Urinary bladder (tissue), 4 donors: ENCODE measurements around the gene LGALS3BP. TPM values are rescaled to one million over a fixed set of nuclear protein-coding genes. Genes with fewer than 3 reads are reported as not detected.
A peak's percentile ranks its signal among the peaks of the same experiment; 100 is the strongest.
"Not testable (repeated sequence)": the region's sequence is repeated elsewhere in the genome, so short reads cannot be mapped to it uniquely, and the experiment has no call there.

Experiments used
- DNase-seq: peaks from one replicate; pipeline ENCODE4 v3.0.0-alpha.2; 2015; ENCODE audit errors: extremely low spot score
- H3K27ac ChIP-seq: one replicate; pipeline ENCODE4 v1.5.1; 2013; ENCODE audit warnings: low read depth, mild to moderate bottlenecking, moderate library complexity
- H3K36me3 ChIP-seq: one replicate; pipeline ENCODE4 v1.6.1; 2013; ENCODE audit warnings: mild to moderate bottlenecking, moderate library complexity; ENCODE audit not compliant: insufficient read depth
- H3K4me1 ChIP-seq: one replicate; pipeline ENCODE4 v1.6.1; 2013; ENCODE audit warnings: mild to moderate bottlenecking, moderate library complexity; ENCODE audit not compliant: insufficient read depth
- H3K4me3 ChIP-seq: one replicate; pipeline ENCODE4 v1.5.1; 2013; ENCODE audit warnings: low read depth, low read length
- WGBS: extraction: QIAGEN DNeasy Blood & Tissue Kit; methylation state at CpG from one replicate; pipeline ENCODE4 v1.1.7; 2013; 5-methylcytosine and 5-hydroxymethylcytosine counted together
- polyA plus RNA-seq: library from polyadenylated mRNA; stranded (reverse); fragments of 200-250 nt; gene quantifications from one replicate; pipeline ENCODE4 v1.2.3, GENCODE V29; 2013
- total RNA-seq: library from RNA; depleted of rRNA; stranded (reverse); fragments of >200 nt; gene quantifications from one replicate; pipeline ENCODE4 v1.2.3, GENCODE V29; 2014
- donor health status: healthy with polysubstance abuse.
- donor health status: healthy.

Gene LGALS3BP, protein sequence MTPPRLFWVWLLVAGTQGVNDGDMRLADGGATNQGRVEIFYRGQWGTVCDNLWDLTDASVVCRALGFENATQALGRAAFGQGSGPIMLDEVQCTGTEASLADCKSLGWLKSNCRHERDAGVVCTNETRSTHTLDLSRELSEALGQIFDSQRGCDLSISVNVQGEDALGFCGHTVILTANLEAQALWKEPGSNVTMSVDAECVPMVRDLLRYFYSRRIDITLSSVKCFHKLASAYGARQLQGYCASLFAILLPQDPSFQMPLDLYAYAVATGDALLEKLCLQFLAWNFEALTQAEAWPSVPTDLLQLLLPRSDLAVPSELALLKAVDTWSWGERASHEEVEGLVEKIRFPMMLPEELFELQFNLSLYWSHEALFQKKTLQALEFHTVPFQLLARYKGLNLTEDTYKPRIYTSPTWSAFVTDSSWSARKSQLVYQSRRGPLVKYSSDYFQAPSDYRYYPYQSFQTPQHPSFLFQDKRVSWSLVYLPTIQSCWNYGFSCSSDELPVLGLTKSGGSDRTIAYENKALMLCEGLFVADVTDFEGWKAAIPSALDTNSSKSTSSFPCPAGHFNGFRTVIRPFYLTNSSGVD
- total RNA-seq (103 TPM), polyA plus RNA-seq (219 TPM)

DNA sequence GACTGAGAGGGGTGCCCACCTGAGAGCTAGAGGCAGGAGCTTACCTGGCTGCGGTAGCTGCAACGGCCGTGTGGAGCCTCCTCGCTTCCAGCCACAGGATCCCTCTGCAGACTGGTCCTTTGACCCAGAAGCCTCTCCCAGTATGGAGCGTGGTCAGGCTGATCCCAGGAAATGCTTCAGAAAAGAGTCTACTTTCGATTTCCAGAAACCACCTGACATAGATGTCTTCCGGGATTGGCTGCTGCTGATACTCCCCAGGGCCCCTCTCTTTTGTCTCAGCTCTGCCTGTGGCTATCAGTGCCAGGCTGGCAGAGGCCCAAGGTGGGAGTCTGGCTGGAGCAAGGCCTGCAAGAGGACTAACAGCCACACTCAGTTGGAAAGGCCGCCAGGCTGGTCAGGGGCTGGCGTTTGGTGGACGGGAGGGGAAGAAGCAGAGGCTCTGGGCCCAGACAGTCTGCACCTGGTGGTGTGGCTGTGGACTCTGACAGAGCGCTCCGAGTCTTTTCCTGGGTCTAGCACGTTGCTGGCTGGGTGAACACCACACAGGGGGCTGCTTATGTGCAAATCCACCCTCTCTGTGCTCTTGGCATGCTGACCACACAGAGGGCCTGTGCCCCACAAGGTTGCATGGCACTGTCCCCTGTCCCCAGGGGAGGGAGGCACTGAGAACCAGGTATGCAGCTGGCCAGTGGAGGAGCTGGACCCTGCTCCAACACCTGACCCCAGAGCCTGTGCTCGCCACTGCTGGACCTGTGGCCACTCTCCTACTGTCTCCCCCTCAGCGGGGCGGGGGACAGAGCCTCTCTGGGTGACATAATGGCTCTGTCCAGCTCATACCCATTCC is at the start of gene LGALS3BP:
LGALS3BP (minus strand) TSS at position 144 of the 844 bp plus-strand sequence. CDS start 2,732 bp downstream, outside the sequence.
- H3K4me1 ChIP-seq = no peaks in the 10 kb centered on the region
- peak; percentile 74 for DNase-seq
- H3K36me3 ChIP-seq = no peaks in the 10 kb centered on the region
- 33% methylated on average over 16 of the region's 16 CpGs for WGBS
- peak within 1 kb of the TSS; percentile 28 for H3K4me3 ChIP-seq
- peak within 1 kb of the TSS; percentile 77 for H3K27ac ChIP-seq

DNA sequence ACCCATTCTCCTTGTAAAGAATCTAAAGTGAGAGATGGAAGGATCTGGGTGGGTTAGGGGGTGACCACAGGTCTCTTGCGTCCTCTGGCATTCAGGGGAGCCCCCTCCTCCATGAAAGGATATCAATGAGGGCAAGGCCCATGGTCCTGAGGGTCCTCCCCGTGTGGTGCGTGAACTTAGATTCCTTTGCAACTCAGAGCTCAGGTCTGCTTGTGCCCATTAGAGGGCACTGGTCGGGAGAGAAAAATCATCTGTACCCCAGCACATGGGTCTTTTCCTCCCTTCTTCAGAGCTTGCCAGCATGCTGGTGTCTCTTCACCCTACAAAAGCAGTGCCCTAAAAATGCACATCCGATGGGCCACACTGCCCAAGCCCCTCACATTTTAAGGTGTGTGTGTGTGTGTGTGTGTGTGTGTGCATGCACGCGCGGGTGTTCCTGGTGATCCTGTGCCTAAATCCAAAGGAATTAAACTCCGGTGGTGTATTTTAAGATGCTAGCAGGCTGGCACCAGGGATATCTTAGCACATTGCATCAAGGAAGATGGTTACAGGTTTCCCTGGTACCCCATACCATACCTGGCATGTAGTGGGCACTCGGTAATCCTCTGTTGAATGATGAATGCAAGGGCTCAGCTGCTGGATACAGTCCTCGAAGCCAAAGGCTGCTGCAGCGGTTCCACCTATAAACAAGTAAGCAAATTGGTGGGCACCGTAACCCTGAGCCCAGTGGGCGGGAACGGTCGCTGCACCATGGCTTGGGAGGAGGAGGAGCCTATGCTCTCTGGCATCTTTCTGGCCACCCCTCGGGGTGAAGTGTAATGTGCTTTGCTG is 49.0 kb upstream of the LGALS3BP start:
- no peak overlapping the region for H3K27ac ChIP-seq
- H3K4me1 ChIP-seq = peaks cover 1% of the 10 kb centered on the region
- DNase-seq = no peak

DNA sequence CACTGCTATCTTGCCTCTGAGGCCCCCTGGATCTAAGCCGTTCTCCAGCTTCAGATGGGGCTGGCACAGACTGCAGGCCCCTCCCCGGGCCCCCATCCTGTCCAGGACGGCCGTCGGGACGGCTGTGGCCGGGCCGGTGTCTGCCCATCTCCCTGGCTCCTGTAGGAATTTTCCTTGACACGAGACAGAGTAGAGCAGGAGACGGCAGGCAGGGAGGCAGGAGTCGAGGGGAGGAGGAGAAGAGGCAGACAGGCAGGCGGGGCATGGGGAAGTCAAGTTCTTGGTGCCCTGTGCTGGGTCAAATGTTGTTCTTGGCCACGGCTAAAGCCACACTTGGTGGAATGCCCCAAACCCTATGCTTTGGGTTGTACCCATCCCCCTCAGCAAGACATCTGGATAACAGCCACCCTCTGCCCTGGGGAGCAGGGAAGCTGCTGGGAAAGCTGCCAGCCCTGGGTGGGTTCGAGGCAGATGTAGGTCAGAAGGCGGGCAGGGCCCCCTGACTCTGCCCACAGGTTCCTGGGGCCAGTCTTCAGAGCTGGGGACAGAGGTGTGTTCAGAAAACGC is 48.3 kb upstream of the LGALS3BP start:
- DNase-seq = no peak
- 19% methylated on average over 16 of the region's 16 CpGs for WGBS
- Histone ChIP-seq H3K27ac (no peak overlapping the region), H3K36me3 (no peaks in the 10 kb centered on the region), H3K4me3 (no peak overlapping the region), H3K4me1 (peaks cover 1% of the 10 kb centered on the region)

More for the DNA sequence above, 49.0 kb upstream of the LGALS3BP start:
- 76% methylated on average over 17 of the region's 17 CpGs for WGBS
- no peaks in the 10 kb centered on the region for H3K36me3 ChIP-seq
- H3K4me3 ChIP-seq = no peak overlapping the region

DNA sequence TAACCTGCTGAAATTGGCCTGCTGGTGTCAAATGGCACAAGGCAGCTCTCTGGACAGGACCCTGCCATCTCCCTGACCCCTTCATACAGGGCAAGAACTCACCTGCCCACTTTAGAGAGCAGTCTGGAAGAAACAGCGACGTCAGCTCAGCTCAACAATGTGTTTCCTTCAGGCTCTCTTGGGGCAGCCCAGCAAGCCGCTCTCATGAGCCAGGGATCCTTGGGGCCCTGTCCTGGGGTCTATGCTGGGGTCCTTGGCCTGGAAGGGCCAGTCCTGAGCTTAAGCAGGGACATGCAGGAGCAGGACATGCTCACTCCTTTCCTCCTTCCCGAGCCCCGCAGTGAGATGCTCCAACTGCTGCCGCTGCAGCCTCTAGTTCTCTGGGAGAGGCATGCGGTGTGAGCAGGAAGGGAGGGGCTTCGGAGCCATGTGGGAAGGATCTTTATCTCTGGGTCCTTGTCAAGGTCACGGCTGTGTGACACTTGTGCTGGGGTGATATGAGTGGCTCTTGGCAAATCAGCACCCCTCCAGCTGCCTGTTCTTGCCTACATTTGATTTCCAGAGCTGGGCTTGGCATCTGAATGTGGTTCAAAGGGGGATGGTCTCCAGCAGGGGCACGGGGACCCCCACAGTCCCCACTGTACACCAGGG is 47.7 kb upstream of the LGALS3BP start:
- H3K4me1 ChIP-seq = peaks cover 1% of the 10 kb centered on the region
- H3K4me3 ChIP-seq = no peak overlapping the region
- DNase-seq = no peak
- H3K27ac ChIP-seq = no peak overlapping the region
- WGBS = 32% methylated on average over 10 of the region's 10 CpGs
- H3K36me3 ChIP-seq = no peaks in the 10 kb centered on the region

DNA sequence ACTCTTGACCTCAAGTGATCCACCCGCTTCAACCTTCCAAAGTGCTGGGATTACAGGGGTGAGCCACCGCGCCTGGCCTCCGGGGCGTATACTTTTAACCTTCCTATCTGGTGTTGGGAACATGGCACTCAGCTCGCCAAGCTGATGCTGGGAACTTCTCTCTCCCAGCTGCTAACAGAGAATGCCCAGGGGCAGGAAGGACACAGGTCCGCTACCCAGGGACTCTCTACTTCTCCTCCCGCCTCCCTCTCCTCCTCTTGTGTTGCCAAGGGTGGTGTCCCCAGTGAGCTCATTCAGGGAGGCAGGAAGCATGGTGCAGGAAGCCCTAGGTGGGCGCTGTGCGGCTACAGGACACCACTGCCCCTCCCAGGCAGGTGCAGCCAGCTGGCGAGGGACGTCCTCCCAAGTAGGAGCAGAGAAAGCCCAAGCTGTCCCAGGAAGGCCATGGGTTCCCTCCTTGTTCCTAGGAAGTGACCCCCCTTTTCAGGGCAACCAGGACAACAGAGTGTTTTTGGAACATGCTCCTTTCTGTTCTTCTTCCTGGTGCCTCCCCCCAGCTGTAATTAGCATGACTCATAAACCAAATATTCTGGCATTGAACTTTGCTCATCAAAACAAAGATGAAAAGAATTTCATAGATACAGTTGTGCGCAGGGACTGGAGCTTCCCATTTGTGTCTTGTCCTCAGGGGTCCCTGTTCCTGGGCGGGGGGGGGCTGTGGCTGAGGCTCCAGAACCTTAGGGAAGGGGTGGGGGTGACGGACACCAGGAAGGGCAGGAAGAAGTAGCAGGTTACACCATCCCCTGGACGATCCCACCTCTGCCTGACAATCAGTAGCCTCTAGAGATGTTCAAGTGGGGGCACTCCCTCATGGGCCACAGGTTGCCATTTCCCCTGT is 46.9 kb upstream of the LGALS3BP start:
- H3K4me3 ChIP-seq = no peak overlapping the region
- WGBS = 63% methylated on average over 16 of the region's 16 CpGs
- no peak for DNase-seq
- peaks cover 1% of the 10 kb centered on the region for H3K4me1 ChIP-seq
- H3K36me3 ChIP-seq = no peaks in the 10 kb centered on the region
- no peak overlapping the region for H3K27ac ChIP-seq

DNA sequence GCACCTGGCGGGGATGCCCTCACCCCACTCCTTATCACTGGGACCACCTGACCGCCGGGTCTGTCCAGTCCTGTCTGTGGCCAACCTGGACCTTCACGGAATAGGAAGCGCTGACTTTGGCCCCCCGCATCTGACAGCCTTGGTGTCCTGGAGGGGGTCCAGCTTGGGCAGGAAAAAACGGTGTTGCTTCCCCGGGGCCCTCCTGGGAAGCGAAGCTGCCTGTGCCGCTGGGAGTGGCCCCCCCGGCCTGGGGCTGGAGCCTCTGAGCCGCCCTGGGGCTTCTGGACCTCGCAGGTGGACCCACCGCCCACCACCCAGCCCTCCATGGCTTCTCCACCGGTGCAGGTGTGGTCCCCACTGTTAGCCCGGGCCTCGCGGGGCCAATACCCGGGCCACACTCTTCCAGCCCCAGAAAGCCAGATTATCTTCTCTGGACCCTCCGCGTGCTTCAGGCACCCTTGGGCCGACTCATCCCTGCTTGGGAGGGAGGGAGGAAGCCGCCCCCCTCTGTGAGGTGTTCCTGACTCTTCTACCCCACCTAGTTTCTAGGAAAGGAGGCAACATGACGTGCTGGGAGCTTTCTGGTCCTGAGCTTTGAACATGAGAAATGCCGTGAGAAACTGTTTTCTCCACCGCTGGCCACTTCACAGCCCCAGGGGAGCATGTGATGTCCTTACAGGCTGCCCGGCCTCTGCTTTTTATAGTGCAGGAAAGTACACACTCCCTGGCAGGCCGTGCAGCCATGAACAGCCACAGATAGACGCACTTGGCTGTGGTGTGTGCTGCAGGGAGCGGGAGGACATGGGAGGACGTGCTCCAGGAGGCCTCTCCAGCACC is 45.4 kb upstream of the LGALS3BP start:
- H3K4me1 ChIP-seq = peaks cover 1% of the 10 kb centered on the region
- H3K4me3 ChIP-seq = peak overlapping the region; percentile 60
- H3K36me3 ChIP-seq = no peaks in the 10 kb centered on the region
- DNase-seq = no peak
- WGBS = 50% methylated on average over 31 of the region's 31 CpGs
- H3K27ac ChIP-seq = no peak overlapping the region

DNA sequence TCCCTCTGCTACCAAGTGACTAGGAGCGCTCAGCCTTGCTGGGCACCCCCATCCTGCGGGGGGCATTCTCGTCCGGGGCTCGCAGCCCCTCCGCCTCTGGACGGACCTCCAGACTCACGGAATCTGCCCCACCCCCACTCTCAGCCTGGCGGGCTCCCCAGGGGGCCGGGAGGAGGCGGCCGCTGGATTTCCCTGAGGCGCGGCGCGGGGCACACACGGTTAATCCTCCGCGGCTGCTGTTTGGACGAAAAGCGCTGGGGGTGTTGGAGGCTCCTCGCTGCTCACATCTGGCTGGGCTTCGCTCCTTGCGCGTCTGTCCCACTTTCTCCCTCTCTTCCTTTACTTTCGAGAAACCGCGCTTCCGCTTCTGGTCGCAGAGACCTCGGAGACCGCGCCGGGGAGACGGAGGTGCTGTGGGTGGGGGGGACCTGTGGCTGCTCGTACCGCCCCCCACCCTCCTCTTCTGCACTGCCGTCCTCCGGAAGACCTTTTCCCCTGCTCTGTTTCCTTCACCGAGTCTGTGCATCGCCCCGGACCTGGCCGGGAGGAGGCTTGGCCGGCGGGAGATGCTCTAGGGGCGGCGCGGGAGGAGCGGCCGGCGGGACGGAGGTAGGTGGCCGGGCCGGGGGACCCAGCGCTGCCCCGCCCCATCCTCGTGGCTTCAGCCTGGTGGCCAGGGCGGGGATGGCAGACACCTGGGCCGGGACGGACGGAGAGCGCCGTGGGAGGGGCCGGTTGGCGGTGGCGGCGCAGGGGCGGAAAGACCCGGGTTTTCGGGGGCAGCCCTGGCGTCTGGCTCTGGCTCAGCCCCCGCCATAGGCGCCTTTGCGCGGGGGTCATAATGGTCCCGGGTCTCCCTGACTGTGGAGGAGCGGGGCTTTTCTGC is 44.4 kb upstream of the LGALS3BP start, which contains the start of gene C1QTNF1:
C1QTNF1 (plus strand) TSS at position 284 of the 886 bp plus-strand sequence. CDS start 19,800 bp downstream, outside the sequence.
- no peak within 1 kb of the TSS for H3K27ac ChIP-seq
- H3K4me3 ChIP-seq = peak within 1 kb of the TSS; percentile 60
- WGBS = 2% methylated on average over 77 of the region's 77 CpGs
- no peak for DNase-seq
- H3K4me1 ChIP-seq = peaks cover 1% of the 10 kb centered on the region
- no peaks in the 10 kb centered on the region for H3K36me3 ChIP-seq

DNA sequence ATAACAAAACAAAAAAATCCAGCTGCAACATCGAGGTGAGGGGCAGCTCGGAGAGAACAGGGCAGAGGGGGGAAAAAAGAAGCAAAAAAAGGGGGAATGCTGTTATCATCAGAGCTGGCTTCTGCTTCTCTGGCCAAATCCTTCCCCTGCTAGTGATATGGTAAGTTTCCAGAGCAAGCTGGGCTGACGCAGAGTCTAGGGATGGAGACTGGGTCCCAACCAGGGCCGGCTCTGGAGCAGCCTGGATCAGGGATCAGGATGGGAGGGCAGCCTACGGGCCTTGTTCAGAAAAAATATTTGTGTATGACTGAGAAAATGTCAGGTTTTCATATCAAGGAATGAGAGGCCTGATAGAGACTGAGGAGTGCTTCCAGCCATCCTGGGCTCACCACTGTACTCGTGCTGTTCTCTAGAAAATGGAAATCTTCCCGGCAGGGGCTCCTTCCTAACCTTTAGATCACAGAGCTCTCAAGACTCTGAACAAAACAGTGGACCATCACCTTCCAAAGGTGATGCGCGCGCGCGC is 43.5 kb upstream of the LGALS3BP start:
- no peak overlapping the region for H3K4me3 ChIP-seq
- no peak for DNase-seq
- 78% methylated on average over 12 of the region's 12 CpGs for WGBS
- no peaks in the 10 kb centered on the region for H3K36me3 ChIP-seq
- H3K4me1 ChIP-seq = peaks cover 1% of the 10 kb centered on the region
- no peak overlapping the region for H3K27ac ChIP-seq

DNA sequence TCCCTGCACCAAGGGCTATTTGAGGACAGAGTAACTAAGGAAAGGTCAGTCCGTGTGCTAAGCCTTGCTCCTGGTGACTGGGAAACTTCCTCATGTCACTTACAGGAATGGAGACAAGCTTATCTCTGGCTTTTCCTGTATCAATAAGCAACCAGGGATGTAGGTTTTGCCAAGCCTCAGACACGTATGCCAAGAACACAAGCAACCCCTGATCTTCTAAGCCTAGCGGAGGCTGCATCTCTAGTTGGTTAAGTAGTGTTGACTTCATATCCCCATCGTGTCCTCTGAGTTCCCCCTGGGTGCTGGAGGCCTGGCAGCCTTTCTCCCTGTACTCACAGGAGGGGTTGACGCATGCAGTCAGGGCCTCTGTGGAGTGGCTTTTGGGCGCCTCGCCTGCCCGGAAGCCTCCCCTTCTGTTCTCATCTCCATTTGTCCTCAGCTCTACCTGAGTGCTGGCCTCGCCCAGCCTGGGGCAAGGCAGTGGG is 42.8 kb upstream of the LGALS3BP start:
- H3K4me3 ChIP-seq = no peak overlapping the region
- no peaks in the 10 kb centered on the region for H3K36me3 ChIP-seq
- no peak for DNase-seq
- H3K4me1 ChIP-seq = peaks cover 1% of the 10 kb centered on the region
- no peak overlapping the region for H3K27ac ChIP-seq
- WGBS = 85% methylated on average over 9 of the region's 9 CpGs

DNA sequence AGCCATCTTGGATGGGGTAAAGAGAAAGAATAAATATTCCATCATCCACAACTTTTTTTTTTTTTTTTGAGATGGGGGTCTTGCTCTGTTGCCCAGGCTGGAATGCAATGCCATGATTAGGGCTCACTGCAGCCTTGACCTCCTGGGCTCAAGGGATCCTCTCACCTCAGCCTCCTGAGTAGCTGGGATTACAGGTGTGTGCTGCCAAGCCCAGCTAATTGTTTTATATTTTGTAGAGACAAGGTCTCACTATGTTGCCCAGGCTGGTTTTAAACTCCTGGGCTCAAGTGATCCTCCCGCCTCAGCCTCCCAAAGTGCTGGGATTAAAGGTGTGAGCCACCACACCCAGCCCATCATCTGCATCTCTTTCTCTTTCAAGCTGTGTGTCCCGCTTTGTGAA is 42.2 kb upstream of the LGALS3BP start:
- not testable (repeated sequence) for H3K27ac ChIP-seq, H3K4me1 ChIP-seq, H3K36me3 ChIP-seq, H3K4me3 ChIP-seq, DNase-seq
- WGBS = 91% methylated on average over 2 of the region's 2 CpGs
